ENCODE results near the gene RCC1.
"Not testable (repeated sequence)": the region's sequence is repeated elsewhere in the genome, so short reads cannot be mapped to it uniquely, and the experiment has no call there.

The RCC1 gene

GRCh38 chr1:28505406-28506187, at the start of gene RCC1:
TSS of gene RCC1 (plus strand) at chr1:28506043. CDS start at chr1:28529867, 23,824 bp downstream.
- TF ChIP-seq CTCF (IDR thresholded peaks at IDR 0.05; ENCODE audit: low read depth, low read length, missing control alignments), result no peak
- peak within 1 kb of the TSS; percentile 84 for H3K4me3 ChIP-seq (ENCODE audit: low read depth, low read length)
- in situ Hi-C loops (cut with HindIII; ENCODE audit: low sequenced_read_pairs), result no loop called here
- DNase-seq (ENCODE audit: low read depth), result peak; percentile 99

- no peak for TF ChIP-seq CTCF (IDR thresholded peaks at IDR 0.05; ENCODE audit: low read depth, low read length, missing control alignments)
- no peak overlapping the region for H3K4me3 ChIP-seq (ENCODE audit: low read depth, low read length)
- DNase-seq (ENCODE audit: low read depth), result peak; percentile 16
- in situ Hi-C loops (cut with HindIII; ENCODE audit: low sequenced_read_pairs), result no loop called here
Observed at GRCh38 chr1:28456078-28456477, 49.8 kb upstream of the RCC1 start.

- no peak overlapping the region for H3K4me3 ChIP-seq (ENCODE audit: low read depth, low read length)
- in situ Hi-C loops (cut with HindIII; ENCODE audit: low sequenced_read_pairs), result no loop called here
- DNase-seq (ENCODE audit: low read depth), result no peak
- TF ChIP-seq CTCF (IDR thresholded peaks at IDR 0.05; ENCODE audit: low read depth, low read length, missing control alignments), result no peak
Observed at GRCh38 chr1:28457678-28458077, 48.2 kb upstream of the RCC1 start.

GRCh38 chr1:28458237-28459228, 47.3 kb upstream of the RCC1 start:
- DNase-seq (ENCODE audit: low read depth), result no peak
- in situ Hi-C loops (cut with HindIII; ENCODE audit: low sequenced_read_pairs), result no loop called here
- no peak overlapping the region for H3K4me3 ChIP-seq (ENCODE audit: low read depth, low read length)
- TF ChIP-seq CTCF (IDR thresholded peaks at IDR 0.05; ENCODE audit: low read depth, low read length, missing control alignments), result no peak

- in situ Hi-C loops (cut with HindIII; ENCODE audit: low sequenced_read_pairs), result no loop called here
- no peak for DNase-seq (ENCODE audit: low read depth)
- no peak overlapping the region for H3K4me3 ChIP-seq (ENCODE audit: low read depth, low read length)
- TF ChIP-seq CTCF (IDR thresholded peaks at IDR 0.05; ENCODE audit: low read depth, low read length, missing control alignments), result no peak
Observed at GRCh38 chr1:28466226-28466778, 39.5 kb upstream of the RCC1 start.

- H3K4me3 ChIP-seq (ENCODE audit: low read depth, low read length), result no peak overlapping the region
- DNase-seq (ENCODE audit: low read depth), result no peak
- in situ Hi-C loops (cut with HindIII; ENCODE audit: low sequenced_read_pairs), result no loop called here
- no peak for TF ChIP-seq CTCF (IDR thresholded peaks at IDR 0.05; ENCODE audit: low read depth, low read length, missing control alignments)
Observed at GRCh38 chr1:28470146-28470545, 35.7 kb upstream of the RCC1 start.

- DNase-seq (ENCODE audit: low read depth); H3K4me3 ChIP-seq (ENCODE audit: low read depth, low read length); in situ Hi-C loops (cut with HindIII; ENCODE audit: low sequenced_read_pairs): not testable (repeated sequence)
Observed at GRCh38 chr1:28479497-28479896, 26.3 kb upstream of the RCC1 start.

All from astrocyte of the cerebellum (primary cell).